ENCODE measurements around the gene COL16A1.

COL16A1 gene

GRCh38 chr1:31715873-31716220 is 12.0 kb upstream of the COL16A1 start:
- Histone ChIP-seq H3K4me1 (ENCODE audit: insufficient read depth, low read length, poor library complexity, severe bottlenecking) (no peaks in the 10 kb centered on the region), H3K79me2 (ENCODE audit: insufficient read depth, low read length) (no peaks in the 10 kb centered on the region), H2AFZ (ENCODE audit: low read length) (no peak overlapping the region), H4K20me1 (ENCODE audit: insufficient read depth, low read length, poor library complexity, severe bottlenecking) (no peaks in the 10 kb centered on the region), H3K4me3 (ENCODE audit: low read length, poor library complexity, severe bottlenecking) (no peak overlapping the region), H3F3A (ENCODE audit: low read depth) (no peaks in the 10 kb centered on the region), H3K4me2 (ENCODE audit: low read depth, low read length, poor library complexity, severe bottlenecking) (no peak overlapping the region), H3K27me3 (ENCODE audit: insufficient read depth, low read length, poor library complexity, severe bottlenecking) (no peaks in the 10 kb centered on the region), H3K9me2 (replicated peaks; ENCODE audit: low read depth, low read length) (no peaks in the 10 kb centered on the region), H3K9me3 (ENCODE audit: insufficient read depth, low read depth, low read length) (no peaks in the 10 kb centered on the region), H3K9ac (ENCODE audit: low read depth, low read length, poor library complexity, severe bottlenecking) (no peak overlapping the region), H3K36me3 (ENCODE audit: insufficient read depth, low read length) (no peaks in the 10 kb centered on the region)
- no peak for TF ChIP-seq EZH2phosphoT487 (IDR thresholded peaks at IDR 0.05; ENCODE audit: borderline replicate concordance)
- TF ChIP-seq, protein P1, sequence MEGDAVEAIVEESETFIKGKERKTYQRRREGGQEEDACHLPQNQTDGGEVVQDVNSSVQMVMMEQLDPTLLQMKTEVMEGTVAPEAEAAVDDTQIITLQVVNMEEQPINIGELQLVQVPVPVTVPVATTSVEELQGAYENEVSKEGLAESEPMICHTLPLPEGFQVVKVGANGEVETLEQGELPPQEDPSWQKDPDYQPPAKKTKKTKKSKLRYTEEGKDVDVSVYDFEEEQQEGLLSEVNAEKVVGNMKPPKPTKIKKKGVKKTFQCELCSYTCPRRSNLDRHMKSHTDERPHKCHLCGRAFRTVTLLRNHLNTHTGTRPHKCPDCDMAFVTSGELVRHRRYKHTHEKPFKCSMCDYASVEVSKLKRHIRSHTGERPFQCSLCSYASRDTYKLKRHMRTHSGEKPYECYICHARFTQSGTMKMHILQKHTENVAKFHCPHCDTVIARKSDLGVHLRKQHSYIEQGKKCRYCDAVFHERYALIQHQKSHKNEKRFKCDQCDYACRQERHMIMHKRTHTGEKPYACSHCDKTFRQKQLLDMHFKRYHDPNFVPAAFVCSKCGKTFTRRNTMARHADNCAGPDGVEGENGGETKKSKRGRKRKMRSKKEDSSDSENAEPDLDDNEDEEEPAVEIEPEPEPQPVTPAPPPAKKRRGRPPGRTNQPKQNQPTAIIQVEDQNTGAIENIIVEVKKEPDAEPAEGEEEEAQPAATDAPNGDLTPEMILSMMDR (conservative IDR thresholded peaks at IDR 0.05; ENCODE audit: low read length): 0 out of 2 replicates have a peak, but pooled peaks have one; percentile 4

GRCh38 chr1:31715087-31715872 is 11.5 kb upstream of the COL16A1 start:
- Histone ChIP-seq H3K4me3 (ENCODE audit: low read length, poor library complexity, severe bottlenecking) (no peak overlapping the region), H3K4me2 (ENCODE audit: low read depth, low read length, poor library complexity, severe bottlenecking) (no peak overlapping the region)

GRCh38 chr1:31714442-31715086 is 10.7 kb upstream of the COL16A1 start:
- Histone ChIP-seq H3K4me3 (ENCODE audit: low read length, poor library complexity, severe bottlenecking) (no peak overlapping the region), H3K9me3 (ENCODE audit: insufficient read depth, low read depth, low read length) (no peaks in the 10 kb centered on the region), H2AFZ (ENCODE audit: low read length) (no peak overlapping the region), H3K9me2 (replicated peaks; ENCODE audit: low read depth, low read length) (no peaks in the 10 kb centered on the region), H3F3A (ENCODE audit: low read depth) (no peaks in the 10 kb centered on the region), H3K9ac (ENCODE audit: low read depth, low read length, poor library complexity, severe bottlenecking) (no peak overlapping the region), H3K4me2 (ENCODE audit: low read depth, low read length, poor library complexity, severe bottlenecking) (no peak overlapping the region), H4K20me1 (ENCODE audit: insufficient read depth, low read length, poor library complexity, severe bottlenecking) (no peaks in the 10 kb centered on the region), H3K36me3 (ENCODE audit: insufficient read depth, low read length) (no peaks in the 10 kb centered on the region), H3K4me1 (ENCODE audit: insufficient read depth, low read length, poor library complexity, severe bottlenecking) (no peaks in the 10 kb centered on the region), H3K79me2 (ENCODE audit: insufficient read depth, low read length) (no peaks in the 10 kb centered on the region), H3K27me3 (ENCODE audit: insufficient read depth, low read length, poor library complexity, severe bottlenecking) (no peaks in the 10 kb centered on the region)
- TF ChIP-seq, protein P1 (conservative IDR thresholded peaks at IDR 0.05; ENCODE audit: low read length): peak; percentile 64
- TF ChIP-seq EZH2phosphoT487 (IDR thresholded peaks at IDR 0.05; ENCODE audit: borderline replicate concordance): no peak

More at GRCh38 chr1:31715087-31715872, 11.5 kb upstream of the COL16A1 start:
- H3K9me2 ChIP-seq (replicated peaks; ENCODE audit: low read depth, low read length): no peaks in the 10 kb centered on the region
- no peaks in the 10 kb centered on the region for H3K4me1 ChIP-seq (ENCODE audit: insufficient read depth, low read length, poor library complexity, severe bottlenecking)
- no peaks in the 10 kb centered on the region for H3K36me3 ChIP-seq (ENCODE audit: insufficient read depth, low read length)
- no peak overlapping the region for H3K9ac ChIP-seq (ENCODE audit: low read depth, low read length, poor library complexity, severe bottlenecking)
- H3K79me2 ChIP-seq (ENCODE audit: insufficient read depth, low read length): no peaks in the 10 kb centered on the region
- no peaks in the 10 kb centered on the region for H4K20me1 ChIP-seq (ENCODE audit: insufficient read depth, low read length, poor library complexity, severe bottlenecking)
- no peaks in the 10 kb centered on the region for H3K27me3 ChIP-seq (ENCODE audit: insufficient read depth, low read length, poor library complexity, severe bottlenecking)
- TF ChIP-seq, protein P1 (conservative IDR thresholded peaks at IDR 0.05; ENCODE audit: low read length): peak; percentile 51
- TF ChIP-seq EZH2phosphoT487 (IDR thresholded peaks at IDR 0.05; ENCODE audit: borderline replicate concordance): no peak
- H2AFZ ChIP-seq (ENCODE audit: low read length): no peak overlapping the region
- no peaks in the 10 kb centered on the region for H3F3A ChIP-seq (ENCODE audit: low read depth)
- H3K9me3 ChIP-seq (ENCODE audit: insufficient read depth, low read depth, low read length): no peaks in the 10 kb centered on the region

All from Loucy (cell line).